ENCODE measurements around the gene OSTN. TPM values are rescaled to one million over a fixed set of nuclear protein-coding genes. Genes with fewer than 3 reads are reported as not detected.

Gene OSTN
- total RNA-seq, 1 donor from 2014 or later = not detected

DNA sequence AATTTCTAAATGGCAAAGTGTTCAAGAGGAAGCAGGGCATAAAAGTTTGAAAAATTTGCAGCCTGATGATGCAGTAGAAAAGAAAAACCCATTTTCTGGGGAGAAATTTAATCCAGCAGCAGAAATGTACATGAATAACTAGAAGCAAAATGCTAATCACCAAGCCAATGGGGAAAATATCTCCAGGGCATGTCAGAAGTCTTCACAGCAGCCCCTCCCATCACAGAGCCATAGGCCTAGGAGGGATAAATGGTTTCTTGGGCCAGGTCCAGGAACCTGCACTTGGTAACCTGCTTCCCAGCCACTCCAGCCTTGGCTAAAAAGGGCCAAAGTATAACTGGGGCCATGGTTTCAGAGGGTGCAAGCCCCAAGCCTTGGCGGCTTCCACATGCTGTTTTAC, 22.6 kb downstream of the OSTN start:
- no peak for DNase-seq (ENCODE audit: low spot score)
- no peak overlapping the region for H3K27ac Mint-ChIP-seq (ENCODE audit: unreplicated experiment)
- H3K4me3 Mint-ChIP-seq (ENCODE audit: unreplicated experiment) = no peak overlapping the region
- no peak for TF ChIP-seq CTCF (IDR thresholded peaks at IDR 0.05; ENCODE audit: unreplicated experiment)
- no peaks in the 10 kb centered on the region for H3K4me1 Mint-ChIP-seq (ENCODE audit: unreplicated experiment)
- peaks cover 2% of the 10 kb centered on the region for H3K27me3 Mint-ChIP-seq (ENCODE audit: unreplicated experiment)
- H3K36me3 Mint-ChIP-seq (ENCODE audit: low read depth, unreplicated experiment) = no peaks in the 10 kb centered on the region
- H3K9me3 Mint-ChIP-seq (ENCODE audit: unreplicated experiment) = peaks cover 3% of the 10 kb centered on the region

GRCh38 chr3:191227541-191227940, 28.5 kb downstream of the OSTN start:
- no peaks in the 10 kb centered on the region for H3K27me3 Mint-ChIP-seq (ENCODE audit: unreplicated experiment)
- TF ChIP-seq CTCF (IDR thresholded peaks at IDR 0.05; ENCODE audit: unreplicated experiment) = no peak
- no peak overlapping the region for H3K4me3 Mint-ChIP-seq (ENCODE audit: unreplicated experiment)
- H3K36me3 Mint-ChIP-seq (ENCODE audit: low read depth, unreplicated experiment) = no peaks in the 10 kb centered on the region
- no peaks in the 10 kb centered on the region for H3K4me1 Mint-ChIP-seq (ENCODE audit: unreplicated experiment)
- no peak overlapping the region for H3K27ac Mint-ChIP-seq (ENCODE audit: unreplicated experiment)
- DNase-seq (ENCODE audit: low spot score) = no peak
- H3K9me3 Mint-ChIP-seq (ENCODE audit: unreplicated experiment) = no peaks in the 10 kb centered on the region

DNA sequence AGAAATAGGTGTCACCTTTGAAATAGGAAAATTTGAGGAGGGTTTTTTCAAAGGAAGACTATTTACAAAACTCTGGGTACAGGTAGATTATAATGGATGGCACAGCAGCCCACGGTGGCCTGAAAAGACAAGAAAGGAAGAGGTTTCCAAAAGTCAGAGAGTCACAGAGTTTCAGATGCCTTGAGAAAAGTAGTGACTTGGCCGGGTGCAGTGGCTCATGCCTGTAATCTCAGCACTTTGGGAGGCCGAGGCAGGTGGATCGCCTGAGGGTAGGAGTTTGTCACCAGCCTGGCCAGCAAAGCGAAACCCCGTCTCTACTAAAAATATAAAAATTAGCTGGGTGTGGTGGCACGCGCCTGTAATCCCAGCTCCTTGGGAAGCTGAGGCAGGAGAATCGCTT, 35.2 kb downstream of the OSTN start:
- TF ChIP-seq CTCF (IDR thresholded peaks at IDR 0.05; ENCODE audit: unreplicated experiment) = no peak
- DNase-seq (ENCODE audit: low spot score) = no peak
- H3K9me3 Mint-ChIP-seq (ENCODE audit: unreplicated experiment) = no peaks in the 10 kb centered on the region
- H3K4me1 Mint-ChIP-seq (ENCODE audit: unreplicated experiment) = peaks cover 2% of the 10 kb centered on the region
- no peaks in the 10 kb centered on the region for H3K36me3 Mint-ChIP-seq (ENCODE audit: low read depth, unreplicated experiment)
- no peaks in the 10 kb centered on the region for H3K27me3 Mint-ChIP-seq (ENCODE audit: unreplicated experiment)
- H3K4me3 Mint-ChIP-seq (ENCODE audit: unreplicated experiment) = no peak overlapping the region
- no peak overlapping the region for H3K27ac Mint-ChIP-seq (ENCODE audit: unreplicated experiment)

DNA sequence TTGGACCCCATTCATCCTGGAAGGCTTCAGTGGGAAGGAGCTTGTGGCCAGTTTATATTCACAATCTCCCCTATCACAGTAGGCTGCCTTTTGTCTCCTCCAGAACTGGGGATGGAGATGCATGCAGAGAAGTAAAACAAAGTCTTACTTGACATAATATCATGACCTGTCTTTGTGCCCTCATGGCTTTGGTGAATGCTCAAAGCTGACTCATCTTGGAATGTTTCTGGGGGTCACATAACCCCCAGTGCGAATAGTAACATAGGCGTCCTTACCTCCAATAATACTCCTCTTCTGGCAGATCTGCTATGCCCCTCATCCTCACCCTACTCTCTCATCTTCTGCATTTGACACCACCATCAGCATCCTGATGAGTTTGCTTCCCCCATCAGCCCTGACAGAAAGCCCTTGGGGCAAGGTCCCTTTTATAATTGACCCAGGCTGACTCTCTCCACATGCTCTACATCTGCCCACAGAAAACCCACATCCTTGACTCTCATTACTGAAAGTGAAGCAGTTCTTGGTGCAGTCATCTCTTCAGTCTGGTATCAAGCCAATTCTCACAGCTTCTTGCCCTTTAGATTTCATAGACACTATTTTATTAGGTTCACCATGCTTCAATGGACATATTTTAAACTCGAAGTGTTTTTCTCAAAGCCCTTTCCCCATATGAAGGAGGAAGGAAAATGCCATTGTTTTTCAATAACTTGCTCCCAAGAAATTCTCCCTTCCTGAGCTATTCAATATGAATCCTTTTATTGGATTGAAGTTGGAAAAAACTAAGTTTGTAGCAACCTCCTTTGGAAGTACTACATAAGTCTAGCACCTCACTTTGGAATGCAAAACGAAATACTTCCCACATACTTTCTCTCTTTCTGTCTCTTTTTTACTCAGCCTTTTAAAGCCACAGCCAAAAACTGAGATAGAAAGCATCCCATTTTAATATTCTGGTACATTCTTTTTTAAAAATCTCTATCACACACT, 36.6 kb downstream of the OSTN start:
- no peak for DNase-seq (ENCODE audit: low spot score)
- no peak for TF ChIP-seq CTCF (IDR thresholded peaks at IDR 0.05; ENCODE audit: unreplicated experiment)
- Mint-ChIP-seq H3K27me3 (ENCODE audit: unreplicated experiment) (no peaks in the 10 kb centered on the region), H3K36me3 (ENCODE audit: low read depth, unreplicated experiment) (no peaks in the 10 kb centered on the region), H3K9me3 (ENCODE audit: unreplicated experiment) (no peaks in the 10 kb centered on the region), H3K27ac (ENCODE audit: unreplicated experiment) (no peak overlapping the region), H3K4me1 (ENCODE audit: unreplicated experiment) (peaks cover 2% of the 10 kb centered on the region), H3K4me3 (ENCODE audit: unreplicated experiment) (no peak overlapping the region)

GRCh38 chr3:191236646-191237045, 37.6 kb downstream of the OSTN start:
- DNase-seq (ENCODE audit: low spot score) = no peak
- Mint-ChIP-seq H3K4me3 (ENCODE audit: unreplicated experiment) (no peak overlapping the region), H3K36me3 (ENCODE audit: low read depth, unreplicated experiment) (no peaks in the 10 kb centered on the region), H3K9me3 (ENCODE audit: unreplicated experiment) (no peaks in the 10 kb centered on the region), H3K27me3 (ENCODE audit: unreplicated experiment) (no peaks in the 10 kb centered on the region), H3K4me1 (ENCODE audit: unreplicated experiment) (peaks cover 2% of the 10 kb centered on the region), H3K27ac (ENCODE audit: unreplicated experiment) (no peak overlapping the region)
- no peak for TF ChIP-seq CTCF (IDR thresholded peaks at IDR 0.05; ENCODE audit: unreplicated experiment)

Data from endothelial cell (in vitro differentiated cells).